Activated T-cell treated with anti-CD3 and anti-CD28 coated beads, Interleukin-2, amount 50 U/mL, for 24 hours (primary cell): Measurements from ENCODE around the gene HEMGN.

Experiments
- DNase-seq: peaks from one replicate; pipeline ENCODE4 v3.0.0-alpha.2; 2020
- H3K27ac Mint-ChIP-seq: 2 replicates; pipeline ENCODE4 v1.8.0; 2020; ENCODE audit warnings: mild to moderate bottlenecking, mixed read lengths
- H3K27me3 Mint-ChIP-seq: 2 replicates; pipeline ENCODE4 v1.8.0; 2020; ENCODE audit warnings: mixed read lengths
- H3K36me3 Mint-ChIP-seq: 2 replicates; pipeline ENCODE4 v1.8.0; 2020; ENCODE audit warnings: low read depth, mixed read lengths
- H3K4me1 Mint-ChIP-seq: 2 replicates; pipeline ENCODE4 v1.8.0; 2020; ENCODE audit warnings: low read depth, mixed read lengths
- H3K4me3 Mint-ChIP-seq: 2 replicates; pipeline ENCODE4 v1.8.0; 2020; ENCODE audit warnings: mild to moderate bottlenecking, moderate library complexity, mixed read lengths
- H3K9me3 Mint-ChIP-seq: 2 replicates; pipeline ENCODE4 v1.8.0; 2020; ENCODE audit warnings: mixed read lengths

The HEMGN gene

DNA sequence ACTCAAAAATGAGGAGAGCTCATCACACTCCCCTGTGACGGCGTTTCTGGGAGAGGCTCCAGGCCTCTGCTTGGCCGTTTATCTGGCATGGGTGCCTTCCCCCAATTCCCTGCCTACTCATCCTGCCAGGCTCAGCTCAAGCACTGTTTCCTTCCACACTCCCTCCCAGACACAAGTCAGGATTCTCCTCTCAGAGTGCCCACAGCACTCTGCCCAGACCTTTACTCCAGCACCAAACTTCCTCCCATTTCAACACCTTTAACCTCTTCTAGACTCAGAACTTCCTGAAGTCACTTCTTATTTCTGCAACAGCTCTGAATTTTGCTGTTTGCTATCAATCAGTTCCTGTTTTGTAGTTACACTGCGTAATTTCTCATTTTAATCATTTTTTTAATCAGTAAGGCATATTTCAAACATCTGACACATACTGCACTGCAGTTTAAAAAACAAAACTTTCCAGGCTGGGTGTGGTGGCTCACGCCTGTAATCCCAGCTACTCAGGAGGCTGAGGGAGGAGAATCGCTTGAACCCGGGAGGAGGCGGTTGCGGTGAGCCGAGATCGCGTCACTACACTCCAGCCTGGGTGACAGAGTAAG, 31.6 kb downstream of the HEMGN start:
- DNase-seq = peak; percentile 49
- H3K27ac Mint-ChIP-seq = peak overlapping the region; percentile 90
- no peaks in the 10 kb centered on the region for H3K9me3 Mint-ChIP-seq
- H3K27me3 Mint-ChIP-seq = no peaks in the 10 kb centered on the region
- peak overlapping the region; percentile 49 for H3K4me3 Mint-ChIP-seq
- peaks cover 70% of the 10 kb centered on the region for H3K36me3 Mint-ChIP-seq
- H3K4me1 Mint-ChIP-seq = peaks cover 84% of the 10 kb centered on the region

DNA sequence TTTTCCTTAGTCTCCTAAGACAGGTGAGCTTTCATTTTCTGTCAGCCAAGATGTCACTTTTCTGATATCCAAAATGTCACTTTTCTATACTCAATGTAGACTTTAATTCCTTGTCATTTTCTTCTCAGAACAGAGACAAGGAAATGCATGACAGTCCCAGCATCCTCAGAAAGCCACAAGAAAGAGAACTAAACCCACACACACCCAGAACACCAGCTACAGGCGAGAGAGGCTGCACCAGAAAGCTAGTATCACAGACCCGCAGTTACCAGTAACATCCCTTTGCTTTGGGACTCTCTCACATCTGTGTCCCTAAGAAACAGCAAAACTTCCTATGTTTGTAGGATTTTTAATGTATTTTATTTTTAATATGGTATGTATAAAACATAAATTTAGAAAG, 32.7 kb downstream of the HEMGN start:
- H3K4me3 Mint-ChIP-seq = peak overlapping the region; percentile 73
- no peaks in the 10 kb centered on the region for H3K9me3 Mint-ChIP-seq
- H3K36me3 Mint-ChIP-seq = peaks cover 70% of the 10 kb centered on the region
- no peaks in the 10 kb centered on the region for H3K27me3 Mint-ChIP-seq
- peak overlapping the region; percentile 87 for H3K27ac Mint-ChIP-seq
- peaks cover 85% of the 10 kb centered on the region for H3K4me1 Mint-ChIP-seq
- DNase-seq = no peak

DNA sequence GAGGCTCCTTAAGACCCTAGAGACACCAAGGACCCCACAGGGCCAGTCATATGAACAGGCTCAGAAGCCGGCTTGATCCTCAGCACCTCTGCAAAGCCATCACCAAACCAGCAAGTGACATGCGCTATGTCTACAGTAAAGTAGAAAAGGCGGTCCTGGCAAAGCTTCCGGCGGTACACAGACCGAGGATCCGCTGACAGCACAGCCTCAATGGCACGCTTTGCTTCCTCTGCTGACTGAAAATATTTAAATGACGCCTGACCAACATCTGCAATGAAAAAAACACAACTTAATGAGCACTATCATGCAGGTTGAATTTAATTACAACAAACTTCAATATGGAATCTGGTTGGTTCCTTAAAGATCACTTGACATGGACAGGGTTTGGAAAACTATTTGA, 33.2 kb downstream of the HEMGN start:
- H3K27ac Mint-ChIP-seq = peak overlapping the region; percentile 87
- no peaks in the 10 kb centered on the region for H3K27me3 Mint-ChIP-seq
- DNase-seq = peak; percentile 49
- peaks cover 81% of the 10 kb centered on the region for H3K4me1 Mint-ChIP-seq
- H3K9me3 Mint-ChIP-seq = no peaks in the 10 kb centered on the region
- H3K36me3 Mint-ChIP-seq = peaks cover 69% of the 10 kb centered on the region
- H3K4me3 Mint-ChIP-seq = peak overlapping the region; percentile 73

DNA sequence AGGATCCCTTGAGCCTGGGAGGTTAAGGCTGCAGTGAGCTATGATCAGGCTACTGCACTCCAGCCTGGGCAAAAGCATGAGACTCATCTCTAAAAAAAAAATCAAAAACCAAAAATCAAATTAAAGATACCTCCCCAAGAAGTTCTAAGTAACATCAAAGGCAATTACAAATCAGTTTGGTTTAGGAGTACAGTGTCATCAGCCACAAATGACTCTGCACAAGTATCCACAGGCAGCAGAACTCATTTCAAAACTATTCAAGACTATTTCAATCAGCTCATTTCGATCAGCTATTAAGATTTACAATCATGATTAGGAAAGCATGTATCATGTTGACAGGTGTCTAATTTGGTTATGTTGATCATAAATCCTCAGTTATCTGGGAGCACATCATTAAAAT, 34.8 kb downstream of the HEMGN start:
- Mint-ChIP-seq H3K4me1 (peaks cover 71% of the 10 kb centered on the region), H3K4me3 (no peak overlapping the region), H3K27me3 (no peaks in the 10 kb centered on the region), H3K36me3 (peaks cover 58% of the 10 kb centered on the region), H3K27ac (peak overlapping the region; percentile 45), H3K9me3 (no peaks in the 10 kb centered on the region)
- DNase-seq = no peak

DNA sequence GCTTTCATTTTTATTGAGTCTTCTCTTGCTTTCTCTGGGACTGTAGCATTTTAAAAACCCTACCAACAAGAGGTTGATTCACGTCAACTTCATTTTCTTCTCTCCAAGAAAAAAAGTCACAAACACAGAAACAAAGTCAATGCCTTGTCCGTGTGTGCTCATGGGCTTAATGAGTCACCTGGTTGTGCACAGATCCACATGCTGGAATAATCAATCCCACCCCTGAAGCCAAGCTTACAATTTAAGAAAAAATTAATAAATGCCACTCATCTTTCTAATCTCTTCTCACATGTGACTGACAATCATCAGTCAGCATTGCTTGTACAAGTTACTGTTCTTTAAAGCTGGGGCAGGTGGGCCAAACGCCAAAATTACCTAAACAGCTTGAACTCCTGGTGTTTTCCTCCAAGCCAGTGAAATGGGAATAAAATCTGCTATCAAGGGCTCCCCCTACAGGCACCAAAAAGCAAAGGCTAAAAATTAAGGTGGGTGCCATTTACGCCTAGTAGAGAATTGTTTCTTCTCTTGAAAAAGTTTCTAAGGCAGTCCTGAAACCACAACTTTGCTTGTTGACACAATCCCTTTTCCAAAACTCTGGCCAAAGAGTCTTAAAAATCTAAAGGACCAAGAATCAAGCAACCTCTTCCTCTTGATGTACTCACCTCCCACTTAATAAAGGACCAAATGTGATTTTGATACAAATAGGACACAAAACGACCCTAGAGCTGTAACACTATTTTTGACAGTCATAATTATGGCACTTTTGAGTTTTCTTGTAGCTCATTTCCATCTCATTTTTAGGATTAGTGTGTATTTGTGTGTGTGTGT, 37.0 kb downstream of the HEMGN start:
- Mint-ChIP-seq H3K4me1 (peaks cover 54% of the 10 kb centered on the region), H3K36me3 (peaks cover 51% of the 10 kb centered on the region), H3K9me3 (no peaks in the 10 kb centered on the region), H3K27ac (peak overlapping the region; percentile 71), H3K27me3 (no peaks in the 10 kb centered on the region), H3K4me3 (no peak overlapping the region)
- DNase-seq = no peak

DNA sequence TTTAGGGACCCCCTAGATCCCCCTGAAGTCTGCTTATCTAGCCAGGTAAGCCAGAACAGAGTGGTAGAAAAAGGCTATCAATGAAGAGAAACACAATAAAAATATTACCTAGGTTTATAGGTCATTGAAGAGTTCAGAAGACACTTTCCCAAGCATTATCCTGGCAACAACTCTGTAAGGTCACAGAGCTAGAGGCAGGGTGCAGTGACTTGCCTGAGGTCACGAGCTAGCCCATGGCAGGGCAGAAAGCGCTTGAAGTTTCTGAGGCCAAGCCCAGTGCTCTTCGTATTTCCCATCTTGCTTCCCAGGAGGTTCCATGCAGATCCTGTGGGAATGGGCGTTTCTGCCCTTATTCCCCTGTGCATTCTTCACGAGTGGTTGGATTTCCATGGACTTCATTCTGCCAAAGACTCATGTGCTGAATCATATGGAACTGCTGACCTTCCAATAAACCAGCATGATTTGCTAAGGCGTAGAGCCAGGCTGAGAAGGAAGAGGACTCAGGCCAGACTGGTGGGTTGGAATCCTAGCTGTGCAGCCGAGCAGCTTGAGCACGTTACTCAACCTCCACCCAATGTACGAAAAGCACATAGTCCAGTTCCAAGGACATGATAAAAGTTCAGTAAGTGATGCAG, 37.8 kb downstream of the HEMGN start:
- H3K4me3 Mint-ChIP-seq = no peak overlapping the region
- peak overlapping the region; percentile 44 for H3K27ac Mint-ChIP-seq
- H3K27me3 Mint-ChIP-seq = no peaks in the 10 kb centered on the region
- no peaks in the 10 kb centered on the region for H3K9me3 Mint-ChIP-seq
- H3K36me3 Mint-ChIP-seq = peaks cover 53% of the 10 kb centered on the region
- no peak for DNase-seq
- peaks cover 54% of the 10 kb centered on the region for H3K4me1 Mint-ChIP-seq

DNA sequence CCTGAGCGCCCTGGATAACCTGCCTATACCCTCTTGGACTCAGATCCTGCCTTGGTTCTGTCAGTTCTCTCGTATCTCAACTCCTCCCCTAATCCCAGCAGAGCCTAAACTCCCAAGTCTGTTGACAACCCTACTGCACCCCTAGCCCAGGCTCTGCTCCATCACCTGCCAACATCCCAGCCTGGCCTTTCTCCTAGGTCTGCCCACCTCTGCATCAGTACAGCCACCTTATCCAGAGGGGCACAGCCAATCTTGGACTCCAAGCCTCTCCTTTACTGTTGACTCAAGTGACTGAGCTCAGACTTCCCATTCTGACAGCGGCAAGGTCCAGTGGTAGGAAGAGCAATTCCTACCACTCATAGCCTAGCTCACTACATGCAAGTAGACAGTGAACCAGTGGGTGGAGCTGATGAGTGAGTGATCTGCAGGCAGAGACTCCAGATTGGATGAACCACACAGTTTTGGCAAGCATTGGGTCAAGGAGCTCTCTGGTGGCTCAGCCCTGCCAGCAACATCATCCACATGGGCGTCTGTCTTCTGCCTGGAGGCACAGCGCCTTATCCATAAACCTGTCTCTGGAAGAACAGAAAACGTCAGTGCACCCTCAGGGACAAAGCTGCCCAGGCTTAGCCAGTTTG, 42.2 kb downstream of the HEMGN start:
- Mint-ChIP-seq H3K4me1 (peaks cover 15% of the 10 kb centered on the region), H3K27ac (no peak overlapping the region), H3K36me3 (peaks cover 32% of the 10 kb centered on the region)

DNA sequence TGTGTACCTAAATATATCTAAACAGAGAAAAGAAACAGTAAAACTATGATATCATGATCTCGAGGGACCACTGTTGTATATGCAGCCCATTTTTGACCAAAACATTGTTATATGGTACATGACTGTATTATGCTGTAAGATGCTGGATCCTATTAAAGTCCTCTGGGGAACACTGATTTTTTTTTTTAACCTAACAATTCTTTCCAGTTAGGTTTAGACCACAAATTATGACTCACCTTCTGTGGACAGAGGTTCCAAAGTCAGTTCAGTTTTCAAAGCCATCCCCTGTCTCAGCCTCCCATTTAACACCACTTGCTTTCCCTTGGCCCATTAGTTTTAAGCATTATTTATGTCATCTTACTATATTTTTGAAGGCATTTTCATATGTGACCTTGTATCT, 42.8 kb downstream of the HEMGN start:
- H3K27me3 Mint-ChIP-seq = no peaks in the 10 kb centered on the region
- H3K4me1 Mint-ChIP-seq = peaks cover 12% of the 10 kb centered on the region
- DNase-seq = no peak
- H3K36me3 Mint-ChIP-seq = peaks cover 26% of the 10 kb centered on the region
- no peak overlapping the region for H3K27ac Mint-ChIP-seq
- H3K4me3 Mint-ChIP-seq = no peak overlapping the region
- H3K9me3 Mint-ChIP-seq = peaks cover 4% of the 10 kb centered on the region

More for the DNA sequence above, 42.2 kb downstream of the HEMGN start:
- Mint-ChIP-seq H3K9me3 (peaks cover 4% of the 10 kb centered on the region), H3K4me3 (no peak overlapping the region), H3K27me3 (no peaks in the 10 kb centered on the region)
- no peak for DNase-seq

DNA sequence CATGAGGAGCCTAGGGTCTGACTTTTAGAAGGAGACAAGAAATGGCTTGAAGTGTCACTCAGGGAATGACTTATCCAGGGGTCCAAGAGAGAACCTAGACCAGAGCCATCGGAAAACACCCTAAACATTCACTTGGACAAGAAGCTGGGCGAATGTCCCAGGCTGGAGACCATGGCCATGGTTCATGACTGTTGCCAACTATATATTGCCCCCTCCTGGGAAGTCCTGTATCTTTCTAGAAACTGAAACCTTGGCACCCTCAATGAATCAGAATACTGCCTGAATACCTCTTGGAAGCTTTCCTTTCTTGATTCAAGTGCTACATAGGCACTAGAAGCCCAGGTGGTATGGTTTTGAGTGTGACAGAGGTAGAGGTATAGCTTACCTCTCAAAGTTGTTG, 45.6 kb downstream of the HEMGN start:
- no peak for DNase-seq
- no peak overlapping the region for H3K27ac Mint-ChIP-seq
- peaks cover 4% of the 10 kb centered on the region for H3K9me3 Mint-ChIP-seq
- H3K4me3 Mint-ChIP-seq = no peak overlapping the region
- no peaks in the 10 kb centered on the region for H3K27me3 Mint-ChIP-seq
- H3K36me3 Mint-ChIP-seq = peaks cover 18% of the 10 kb centered on the region
- peaks cover 17% of the 10 kb centered on the region for H3K4me1 Mint-ChIP-seq

DNA sequence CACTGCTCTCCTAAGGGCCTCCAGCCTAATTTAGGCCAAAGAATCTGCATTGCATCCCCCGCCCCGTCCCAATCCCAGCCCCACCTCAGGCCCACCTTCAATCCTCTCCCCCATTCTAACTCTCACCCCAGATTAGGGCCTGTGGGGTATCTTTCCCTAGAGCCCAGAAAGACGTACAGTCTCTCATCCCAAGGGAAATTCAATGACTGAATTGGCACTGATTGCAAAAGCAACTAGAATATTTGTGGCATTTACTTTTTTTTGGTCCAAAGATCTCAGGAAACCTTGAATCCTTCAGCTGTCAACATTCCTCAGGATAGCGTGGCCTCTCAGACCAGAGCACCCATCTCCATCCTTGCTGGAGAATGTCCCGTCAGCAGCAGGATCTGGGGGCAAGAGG, 46.2 kb downstream of the HEMGN start:
- H3K4me3 Mint-ChIP-seq = no peak overlapping the region
- DNase-seq = no peak
- H3K27me3 Mint-ChIP-seq = no peaks in the 10 kb centered on the region
- no peak overlapping the region for H3K27ac Mint-ChIP-seq
- peaks cover 16% of the 10 kb centered on the region for H3K36me3 Mint-ChIP-seq
- H3K4me1 Mint-ChIP-seq = peaks cover 17% of the 10 kb centered on the region
- peaks cover 4% of the 10 kb centered on the region for H3K9me3 Mint-ChIP-seq

DNA sequence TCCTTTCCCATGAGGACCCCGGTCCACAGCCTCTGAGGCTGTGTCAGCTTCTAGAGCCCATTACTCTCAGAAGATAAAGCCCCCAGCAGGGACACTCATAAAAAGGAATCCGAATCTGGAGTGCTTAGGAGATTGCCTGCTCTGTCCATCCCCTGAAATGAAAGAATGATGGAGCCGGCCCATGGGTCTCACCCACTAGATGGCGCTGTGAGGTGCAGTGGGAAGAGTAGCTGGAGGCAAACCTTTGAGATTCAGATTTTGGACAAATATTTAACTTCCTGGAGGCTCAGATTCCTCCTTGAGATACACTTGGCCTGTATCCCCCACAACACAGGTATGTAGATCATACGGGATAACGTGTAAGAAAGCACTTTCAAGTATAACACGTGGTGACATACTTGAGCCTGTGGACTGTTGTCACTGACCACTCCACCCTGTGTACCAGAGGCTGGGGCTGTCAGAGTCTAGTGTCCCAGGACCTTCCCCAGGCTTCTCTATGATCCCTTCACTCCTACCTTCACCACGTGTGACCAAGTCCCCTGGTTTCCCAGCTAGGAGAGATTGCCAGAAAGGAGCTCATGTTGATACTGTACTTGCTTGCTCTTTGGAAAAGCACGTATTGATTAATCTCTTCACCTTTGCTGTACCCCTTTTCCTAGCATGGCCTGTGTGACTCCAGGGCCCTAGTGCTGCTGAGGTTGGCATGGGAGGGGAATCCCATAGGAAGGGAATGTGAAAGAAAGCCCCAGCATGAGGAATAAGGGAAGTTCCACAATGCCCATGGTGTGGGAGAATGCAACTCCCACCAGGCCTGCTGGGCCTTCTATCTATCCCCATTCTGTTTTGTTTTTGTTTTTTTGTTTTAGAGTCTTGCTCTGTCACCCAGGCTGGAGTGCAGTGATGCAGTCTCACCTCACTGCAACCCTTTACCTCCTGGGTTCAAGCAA, 47.8 kb downstream of the HEMGN start:
- Mint-ChIP-seq H3K4me1 (peaks cover 9% of the 10 kb centered on the region), H3K27me3 (no peaks in the 10 kb centered on the region), H3K4me3 (no peak overlapping the region), H3K36me3 (peaks cover 10% of the 10 kb centered on the region), H3K9me3 (peaks cover 4% of the 10 kb centered on the region), H3K27ac (no peak overlapping the region)
- peak; percentile 74 for DNase-seq

DNA sequence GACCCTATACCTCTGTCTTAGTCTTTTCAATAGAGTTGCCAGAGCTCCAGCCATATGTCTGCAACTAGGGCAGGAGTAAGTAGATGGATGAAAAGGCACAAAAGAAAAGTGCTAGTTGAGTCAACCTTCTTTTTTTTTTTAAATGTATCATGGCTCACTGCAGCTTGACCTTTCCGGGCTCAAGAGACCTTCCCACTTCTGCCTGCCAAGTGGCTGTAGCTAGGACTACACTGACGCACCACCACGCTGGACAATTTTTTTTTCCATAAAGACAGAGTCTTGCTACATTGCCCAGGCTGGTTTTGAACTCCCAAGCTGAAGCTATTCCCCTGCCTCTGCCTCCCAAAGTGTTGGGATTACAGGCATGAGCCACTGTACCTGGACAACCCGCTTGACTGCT, 57.6 kb downstream of the HEMGN start:
- DNase-seq = no peak
- Mint-ChIP-seq H3K4me1 (no peaks in the 10 kb centered on the region), H3K27me3 (no peaks in the 10 kb centered on the region), H3K4me3 (no peak overlapping the region), H3K36me3 (no peaks in the 10 kb centered on the region), H3K9me3 (no peaks in the 10 kb centered on the region), H3K27ac (no peak overlapping the region)
